ENCODE results near the gene TCEANC2.

The TCEANC2 gene

DNA sequence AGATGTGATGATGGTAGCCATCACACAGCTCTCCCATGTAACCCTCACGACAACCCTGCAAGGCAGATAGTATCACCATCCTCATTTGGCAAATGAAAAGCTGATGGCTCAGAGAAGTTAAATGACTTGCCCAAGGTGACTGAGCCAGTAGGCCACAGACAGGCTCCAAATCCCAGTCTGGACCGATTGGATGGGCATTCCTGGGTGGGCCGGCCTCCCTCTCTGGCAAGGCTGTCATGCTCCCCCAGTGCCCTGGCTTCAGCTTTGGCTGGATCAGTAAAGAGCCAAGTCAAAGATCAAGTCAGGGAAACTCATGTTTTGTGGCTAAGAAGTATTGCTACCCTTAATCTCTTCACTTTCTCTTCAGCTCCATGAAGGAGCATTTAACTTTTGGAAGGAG, 58.2 kb downstream of the TCEANC2 start:
- no peaks in the 10 kb centered on the region for H3K79me2 ChIP-seq (ENCODE audit: control insufficient read depth, low read length)
- no peak overlapping the region for H3K4me2 ChIP-seq (ENCODE audit: low read length)
- no peaks in the 10 kb centered on the region for H3F3A ChIP-seq (ENCODE audit: control insufficient read depth, insufficient read depth)
- H3K27ac ChIP-seq (ENCODE audit: low read depth, low read length), result no peak overlapping the region
- H4K20me1 ChIP-seq (ENCODE audit: control insufficient read depth, insufficient read depth, low read depth, low read length), result no peaks in the 10 kb centered on the region
- H3K36me3 ChIP-seq (ENCODE audit: control insufficient read depth, low read length), result no peaks in the 10 kb centered on the region
- H3K27me3 ChIP-seq (ENCODE audit: control insufficient read depth, low read length), result no peaks in the 10 kb centered on the region
- H3K9me3 ChIP-seq (ENCODE audit: control insufficient read depth, insufficient read depth, low read length), result no peaks in the 10 kb centered on the region
- no peak for TF ChIP-seq EZH2phosphoT487 (IDR thresholded peaks at IDR 0.05; ENCODE audit: borderline replicate concordance, low read length)
- TF ChIP-seq, protein P1, sequence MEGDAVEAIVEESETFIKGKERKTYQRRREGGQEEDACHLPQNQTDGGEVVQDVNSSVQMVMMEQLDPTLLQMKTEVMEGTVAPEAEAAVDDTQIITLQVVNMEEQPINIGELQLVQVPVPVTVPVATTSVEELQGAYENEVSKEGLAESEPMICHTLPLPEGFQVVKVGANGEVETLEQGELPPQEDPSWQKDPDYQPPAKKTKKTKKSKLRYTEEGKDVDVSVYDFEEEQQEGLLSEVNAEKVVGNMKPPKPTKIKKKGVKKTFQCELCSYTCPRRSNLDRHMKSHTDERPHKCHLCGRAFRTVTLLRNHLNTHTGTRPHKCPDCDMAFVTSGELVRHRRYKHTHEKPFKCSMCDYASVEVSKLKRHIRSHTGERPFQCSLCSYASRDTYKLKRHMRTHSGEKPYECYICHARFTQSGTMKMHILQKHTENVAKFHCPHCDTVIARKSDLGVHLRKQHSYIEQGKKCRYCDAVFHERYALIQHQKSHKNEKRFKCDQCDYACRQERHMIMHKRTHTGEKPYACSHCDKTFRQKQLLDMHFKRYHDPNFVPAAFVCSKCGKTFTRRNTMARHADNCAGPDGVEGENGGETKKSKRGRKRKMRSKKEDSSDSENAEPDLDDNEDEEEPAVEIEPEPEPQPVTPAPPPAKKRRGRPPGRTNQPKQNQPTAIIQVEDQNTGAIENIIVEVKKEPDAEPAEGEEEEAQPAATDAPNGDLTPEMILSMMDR (IDR thresholded peaks at IDR 0.05; ENCODE audit: low read depth, low read length, poor library complexity, severe bottlenecking), result no peak
- no peak overlapping the region for H3K4me3 ChIP-seq (ENCODE audit: low read length)
- H3K4me1 ChIP-seq (ENCODE audit: control insufficient read depth, low read length), result no peaks in the 10 kb centered on the region
- H3K9me2 ChIP-seq (replicated peaks; ENCODE audit: control insufficient read depth, low read length), result no peaks in the 10 kb centered on the region

DNA sequence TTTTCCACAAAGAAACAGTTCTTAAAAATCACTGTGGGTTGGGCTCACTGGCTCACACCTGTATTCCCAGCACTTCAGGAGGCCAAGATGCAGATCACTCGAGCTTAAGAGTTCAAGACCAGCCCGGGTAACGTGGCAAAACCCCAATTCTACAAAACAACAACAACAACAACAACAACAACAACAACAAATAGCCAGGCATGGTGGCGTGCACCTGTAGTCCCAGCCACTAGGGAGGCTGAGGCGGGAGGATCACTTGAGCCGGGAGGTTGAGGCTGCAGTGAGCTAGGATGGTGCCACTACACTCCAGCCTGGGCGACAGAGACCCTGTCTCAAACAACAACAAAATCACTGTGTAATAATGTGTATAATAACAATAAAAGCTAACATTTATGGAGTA, 58.6 kb downstream of the TCEANC2 start:
- TF ChIP-seq, protein P1 (IDR thresholded peaks at IDR 0.05; ENCODE audit: low read depth, low read length, poor library complexity, severe bottlenecking), result no peak
- TF ChIP-seq EZH2phosphoT487 (IDR thresholded peaks at IDR 0.05; ENCODE audit: borderline replicate concordance, low read length), result no peak
- Histone ChIP-seq H3K4me1 (ENCODE audit: control insufficient read depth, low read length) (no peaks in the 10 kb centered on the region), H3K9me2 (replicated peaks; ENCODE audit: control insufficient read depth, low read length) (no peaks in the 10 kb centered on the region), H3K4me3 (ENCODE audit: low read length) (no peak overlapping the region), H3K9me3 (ENCODE audit: control insufficient read depth, insufficient read depth, low read length) (no peaks in the 10 kb centered on the region), H4K20me1 (ENCODE audit: control insufficient read depth, insufficient read depth, low read depth, low read length) (no peaks in the 10 kb centered on the region), H3K36me3 (ENCODE audit: control insufficient read depth, low read length) (no peaks in the 10 kb centered on the region), H3F3A (ENCODE audit: control insufficient read depth, insufficient read depth) (no peaks in the 10 kb centered on the region), H3K4me2 (ENCODE audit: low read length) (no peak overlapping the region), H3K79me2 (ENCODE audit: control insufficient read depth, low read length) (no peaks in the 10 kb centered on the region), H3K27me3 (ENCODE audit: control insufficient read depth, low read length) (no peaks in the 10 kb centered on the region), H3K27ac (ENCODE audit: low read depth, low read length) (no peak overlapping the region)

DNA sequence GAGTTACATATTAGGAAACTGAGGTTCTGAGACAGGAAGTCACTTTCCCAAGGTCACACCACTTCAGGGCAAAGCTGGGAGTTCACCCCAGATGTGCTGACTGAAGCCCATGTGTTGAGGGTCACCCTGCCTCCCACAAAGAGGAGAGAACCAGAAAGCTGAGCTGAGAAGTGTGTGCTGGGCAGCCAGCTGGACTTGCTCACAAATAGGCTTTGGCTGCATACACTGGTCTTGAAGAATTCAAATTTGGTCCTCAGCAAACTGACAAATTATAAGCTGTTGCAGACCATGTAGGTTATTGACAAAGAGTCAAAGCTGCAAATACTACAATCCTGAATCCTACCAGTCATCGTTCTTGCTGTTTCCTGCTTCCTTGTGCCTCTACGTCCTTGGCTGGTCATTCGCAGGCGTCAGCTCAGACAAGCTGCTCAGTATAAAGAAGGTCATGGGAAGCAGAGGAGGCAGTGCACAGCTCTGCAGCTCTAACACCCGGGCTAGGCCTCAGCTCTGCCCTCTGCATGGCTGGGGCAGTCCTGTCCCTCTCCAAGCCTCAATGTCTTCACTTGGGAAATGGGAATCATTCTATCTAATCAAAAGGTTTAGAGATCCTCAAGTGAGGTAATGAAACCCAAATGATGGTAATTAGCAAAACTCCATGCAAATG, 59.4 kb downstream of the TCEANC2 start:
- no peaks in the 10 kb centered on the region for H3K9me2 ChIP-seq (replicated peaks; ENCODE audit: control insufficient read depth, low read length)
- TF ChIP-seq, protein P1 (IDR thresholded peaks at IDR 0.05; ENCODE audit: low read depth, low read length, poor library complexity, severe bottlenecking), result no peak
- TF ChIP-seq EZH2phosphoT487 (IDR thresholded peaks at IDR 0.05; ENCODE audit: borderline replicate concordance, low read length), result no peak
- no peaks in the 10 kb centered on the region for H4K20me1 ChIP-seq (ENCODE audit: control insufficient read depth, insufficient read depth, low read depth, low read length)
- no peaks in the 10 kb centered on the region for H3K36me3 ChIP-seq (ENCODE audit: control insufficient read depth, low read length)
- H3K9me3 ChIP-seq (ENCODE audit: control insufficient read depth, insufficient read depth, low read length), result no peaks in the 10 kb centered on the region
- no peaks in the 10 kb centered on the region for H3F3A ChIP-seq (ENCODE audit: control insufficient read depth, insufficient read depth)
- H3K27me3 ChIP-seq (ENCODE audit: control insufficient read depth, low read length), result no peaks in the 10 kb centered on the region
- H3K27ac ChIP-seq (ENCODE audit: low read depth, low read length), result no peak overlapping the region
- no peak overlapping the region for H3K4me3 ChIP-seq (ENCODE audit: low read length)
- no peaks in the 10 kb centered on the region for H3K4me1 ChIP-seq (ENCODE audit: control insufficient read depth, low read length)
- H3K79me2 ChIP-seq (ENCODE audit: control insufficient read depth, low read length), result no peaks in the 10 kb centered on the region
- H3K4me2 ChIP-seq (ENCODE audit: low read length), result no peak overlapping the region

Data from DOHH2 (cell line).